Skin of body (tissue), 2 donors: ENCODE results near the gene HTRA3. TPM values are rescaled to one million over a fixed set of nuclear protein-coding genes. Genes with fewer than 3 reads are reported as not detected.

Source experiments
- DNase-seq: peaks from one replicate; lab custom pipeline; 2025; lab: John Stamatoyannopoulos, UW
- total RNA-seq: library from RNA; depleted of rRNA; stranded (reverse); fragments of >200 nt; gene quantifications from one replicate; pipeline ENCODE4 v1.2.3, GENCODE V29; 2014

HTRA3 gene
- total RNA-seq, 1 donor from 2014 or later, result 25.8 TPM

DNA sequence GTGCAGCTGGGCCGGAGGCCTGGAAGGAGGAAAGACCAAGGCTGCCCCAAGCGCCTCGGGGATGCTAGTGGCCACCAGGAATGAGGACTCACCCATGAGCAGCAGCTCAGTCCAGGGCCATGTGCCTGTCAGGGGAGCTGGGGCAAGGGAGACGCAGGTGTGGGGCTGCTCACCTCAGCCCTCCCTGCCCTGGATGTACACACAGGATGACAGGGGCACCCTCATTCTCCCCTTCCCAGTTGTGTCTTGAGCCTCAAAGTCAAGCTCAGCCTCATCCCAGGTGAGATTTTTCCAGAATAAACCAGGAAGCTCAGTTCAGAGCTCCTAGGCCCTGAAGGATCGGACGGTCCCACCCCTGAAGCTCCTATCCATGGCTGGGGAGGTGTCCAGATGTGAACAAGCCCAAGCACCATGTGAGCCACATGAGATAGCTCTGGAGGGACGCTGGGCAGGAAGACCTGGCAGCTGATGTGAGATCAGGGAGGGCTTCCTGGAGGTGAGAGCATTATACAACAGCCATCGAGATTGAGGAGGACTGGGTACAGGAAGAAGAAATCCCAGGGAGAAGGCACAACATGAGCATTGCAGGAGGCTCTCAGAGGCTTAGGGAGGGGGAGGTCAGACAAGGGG lies 23.0 kb downstream of the HTRA3 start:
- no peak for DNase-seq

DNA sequence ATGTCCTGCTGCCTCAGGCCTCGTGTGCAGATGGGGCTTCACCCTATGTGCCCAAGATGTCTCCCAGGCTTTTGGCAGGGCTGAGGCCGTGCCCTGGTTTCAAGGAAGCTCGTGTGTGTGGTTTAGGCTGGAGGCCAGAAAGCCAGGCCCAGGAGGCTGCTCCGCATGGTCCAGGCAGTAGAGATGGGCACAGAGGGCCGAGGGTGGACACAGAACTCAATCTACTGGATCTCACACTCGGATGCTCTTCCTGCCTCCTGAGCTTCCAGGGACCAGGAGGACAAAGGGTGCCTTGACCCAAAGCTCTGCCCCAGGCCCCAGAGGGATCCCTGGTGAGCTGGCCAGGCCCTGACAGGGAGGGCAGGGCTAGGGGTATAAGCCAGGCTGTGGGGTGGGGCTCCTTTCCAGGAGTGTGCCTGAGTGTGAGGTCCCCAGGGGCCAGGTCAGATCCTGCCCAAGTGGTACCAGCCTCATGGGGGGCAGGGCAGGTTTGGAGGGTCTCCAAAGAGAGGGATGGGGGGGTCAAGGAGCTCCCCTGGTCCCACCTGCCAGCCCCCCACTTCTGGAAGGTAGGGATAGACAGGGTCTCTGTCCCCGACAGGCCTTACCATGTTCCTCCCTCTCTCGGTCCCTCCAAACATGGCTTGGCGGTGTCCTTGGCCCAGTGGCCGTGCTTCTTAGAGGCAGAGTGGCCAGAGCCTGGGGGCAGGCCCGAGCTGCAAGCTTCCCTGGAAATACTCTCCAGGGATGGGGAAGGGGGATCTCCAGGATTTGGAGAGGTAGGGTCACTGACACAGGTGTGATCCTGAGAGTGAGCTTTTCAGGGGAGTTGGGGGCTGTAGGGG lies 23.8 kb downstream of the HTRA3 start:
- no peak for DNase-seq

DNA sequence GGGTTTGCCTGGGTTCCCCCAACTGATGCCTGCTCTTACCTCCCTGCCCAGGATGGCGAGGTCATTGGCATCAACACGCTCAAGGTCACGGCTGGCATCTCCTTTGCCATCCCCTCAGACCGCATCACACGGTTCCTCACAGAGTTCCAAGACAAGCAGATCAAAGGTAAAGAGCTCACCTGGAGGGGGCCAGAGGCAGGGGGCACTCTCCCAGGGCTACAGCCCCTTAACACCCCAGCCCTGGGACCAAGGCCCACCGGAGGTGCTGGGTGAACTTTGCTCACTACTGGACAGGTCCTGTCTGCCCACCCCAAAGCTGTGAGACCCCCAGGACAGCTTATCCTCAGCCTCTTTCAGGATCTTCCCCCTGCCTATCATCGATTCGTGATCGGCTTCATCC lies 24.5 kb downstream of the HTRA3 start:
- no peak for DNase-seq

DNA sequence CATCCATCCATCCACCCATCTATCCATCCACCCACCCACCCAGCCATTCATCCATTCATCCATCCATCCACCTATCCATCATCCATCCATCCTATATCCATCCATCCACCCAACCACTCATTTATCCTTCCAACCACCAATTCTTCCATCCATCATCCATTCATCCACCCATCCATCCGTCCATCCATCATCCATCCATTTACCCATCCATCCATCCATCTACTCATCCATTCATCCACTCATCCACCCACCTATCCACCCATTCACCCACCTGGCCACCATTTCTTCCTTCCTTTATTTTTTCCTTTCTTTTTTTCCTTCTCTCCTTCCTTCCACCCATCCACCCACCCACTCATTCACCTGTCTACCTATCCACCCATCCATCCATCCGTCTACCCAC lies 25.2 kb downstream of the HTRA3 start:
- no peak for DNase-seq

DNA sequence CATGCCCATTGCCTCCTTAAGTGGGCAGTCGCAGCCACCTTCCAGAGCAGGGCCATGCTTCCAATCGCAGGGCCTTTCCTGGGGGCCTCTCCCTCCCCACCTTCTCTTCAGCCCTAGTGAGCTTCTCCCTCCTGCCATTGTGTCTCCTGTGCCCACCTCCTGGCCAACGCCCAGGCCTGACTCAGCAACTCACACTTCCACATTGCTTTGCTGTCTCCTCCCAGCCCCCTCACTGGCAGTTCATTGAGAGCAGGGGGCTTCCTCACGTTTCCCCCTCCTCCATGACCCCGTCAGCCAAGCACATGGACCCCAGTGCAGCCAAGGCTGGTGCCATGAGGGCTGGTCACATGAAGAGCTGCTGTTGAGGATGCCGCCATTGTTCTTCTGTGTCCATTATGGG lies 25.9 kb downstream of the HTRA3 start:
- DNase-seq, result no peak

DNA sequence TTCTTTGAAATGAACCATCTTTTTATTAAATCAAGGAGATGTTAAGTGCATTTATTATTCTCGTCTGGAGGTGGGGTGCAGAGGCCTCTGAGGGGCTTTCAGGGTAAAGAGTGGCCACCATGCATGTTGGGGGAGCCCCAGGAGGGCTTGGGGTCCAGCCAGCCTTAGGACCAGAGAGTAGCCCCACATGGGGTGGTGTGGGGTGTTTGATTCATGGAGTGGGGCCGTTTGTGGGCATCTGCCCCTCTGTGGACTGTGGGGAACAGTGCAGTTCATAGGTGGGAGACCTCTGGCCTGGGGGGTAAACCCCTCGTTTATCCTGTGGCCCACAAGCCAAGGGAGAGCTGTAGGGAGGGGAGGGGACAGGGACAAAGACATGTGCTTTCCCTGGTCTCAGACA lies 26.9 kb downstream of the HTRA3 start:
- no peak for DNase-seq

DNA sequence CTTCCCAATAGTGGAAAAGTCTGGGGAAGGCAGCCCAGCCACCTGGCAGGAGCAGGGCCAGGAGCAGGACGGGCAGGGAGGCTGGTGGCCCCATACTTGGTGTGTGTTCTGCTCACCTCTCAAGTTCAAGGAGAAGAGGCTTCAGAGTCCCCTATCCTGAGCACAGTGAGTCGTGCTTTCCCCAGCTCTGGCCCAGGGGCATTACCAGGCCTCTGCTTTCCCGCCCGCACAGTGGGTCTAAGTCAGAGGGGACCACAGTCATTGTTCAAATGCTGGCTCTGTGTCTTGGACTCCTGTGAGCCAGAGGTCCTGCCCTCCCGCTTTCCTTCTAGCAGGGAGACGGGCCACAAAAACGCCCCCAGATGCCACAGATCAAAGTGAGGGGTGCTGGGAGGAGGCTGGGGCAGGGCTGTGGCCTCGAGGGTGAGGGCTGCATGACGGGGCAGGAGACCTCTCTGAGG lies 27.6 kb downstream of the HTRA3 start:
- DNase-seq, result no peak

DNA sequence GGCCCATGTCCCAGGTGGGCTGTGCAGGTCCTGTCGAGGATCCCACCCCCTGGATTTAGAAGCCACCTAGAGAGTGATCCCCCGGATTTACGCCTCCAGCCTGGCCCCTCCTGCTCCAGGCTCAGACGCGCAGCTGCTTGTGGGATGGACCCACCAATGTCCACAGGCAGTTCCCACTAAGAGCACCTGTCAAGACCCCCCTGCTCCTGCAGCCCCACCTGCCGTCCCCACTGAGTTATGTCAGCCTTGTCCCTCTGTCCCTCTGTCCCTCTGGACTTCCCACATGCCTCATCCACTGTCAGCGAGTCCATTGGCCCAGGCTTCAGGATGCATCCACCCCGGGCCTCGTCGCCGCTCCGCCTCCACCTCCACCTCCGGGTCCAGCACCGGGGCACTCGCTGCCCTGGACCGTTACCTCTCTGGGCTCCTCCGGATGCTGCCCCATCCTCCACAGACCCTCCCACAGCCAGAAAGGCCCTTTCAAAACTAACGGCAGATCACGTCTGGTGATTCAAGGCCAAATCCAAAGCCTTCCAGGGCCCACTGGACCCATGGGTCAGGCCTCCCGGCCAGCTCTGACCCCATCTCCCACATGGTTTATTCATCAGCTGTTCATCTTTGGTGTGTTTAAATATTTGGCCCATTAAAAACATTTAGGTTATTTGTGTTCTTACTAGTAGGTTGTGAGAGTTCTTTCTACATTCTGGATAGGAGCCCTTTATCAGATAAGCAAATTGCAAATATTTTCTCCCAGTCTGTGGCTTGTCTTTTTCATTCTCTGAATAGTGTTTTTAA lies 28.3 kb downstream of the HTRA3 start:
- no peak for DNase-seq

DNA sequence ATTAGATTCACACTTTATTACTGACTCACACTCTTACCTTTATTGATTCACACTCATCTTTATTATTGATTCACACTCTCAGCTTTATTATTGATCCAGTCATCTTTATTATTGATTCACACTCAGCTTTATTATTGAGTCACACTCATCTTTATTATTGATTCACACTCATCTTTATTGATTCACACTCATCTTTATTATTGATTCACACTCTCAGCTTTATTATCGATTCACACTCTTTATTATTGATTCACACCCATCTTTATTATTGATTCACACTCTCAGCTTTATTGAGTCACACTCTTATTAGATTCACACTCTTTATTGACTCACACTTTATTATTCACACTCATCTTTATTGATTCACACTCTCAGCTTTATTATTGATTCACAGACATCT lies 31.3 kb downstream of the HTRA3 start:
- no peak for DNase-seq

DNA sequence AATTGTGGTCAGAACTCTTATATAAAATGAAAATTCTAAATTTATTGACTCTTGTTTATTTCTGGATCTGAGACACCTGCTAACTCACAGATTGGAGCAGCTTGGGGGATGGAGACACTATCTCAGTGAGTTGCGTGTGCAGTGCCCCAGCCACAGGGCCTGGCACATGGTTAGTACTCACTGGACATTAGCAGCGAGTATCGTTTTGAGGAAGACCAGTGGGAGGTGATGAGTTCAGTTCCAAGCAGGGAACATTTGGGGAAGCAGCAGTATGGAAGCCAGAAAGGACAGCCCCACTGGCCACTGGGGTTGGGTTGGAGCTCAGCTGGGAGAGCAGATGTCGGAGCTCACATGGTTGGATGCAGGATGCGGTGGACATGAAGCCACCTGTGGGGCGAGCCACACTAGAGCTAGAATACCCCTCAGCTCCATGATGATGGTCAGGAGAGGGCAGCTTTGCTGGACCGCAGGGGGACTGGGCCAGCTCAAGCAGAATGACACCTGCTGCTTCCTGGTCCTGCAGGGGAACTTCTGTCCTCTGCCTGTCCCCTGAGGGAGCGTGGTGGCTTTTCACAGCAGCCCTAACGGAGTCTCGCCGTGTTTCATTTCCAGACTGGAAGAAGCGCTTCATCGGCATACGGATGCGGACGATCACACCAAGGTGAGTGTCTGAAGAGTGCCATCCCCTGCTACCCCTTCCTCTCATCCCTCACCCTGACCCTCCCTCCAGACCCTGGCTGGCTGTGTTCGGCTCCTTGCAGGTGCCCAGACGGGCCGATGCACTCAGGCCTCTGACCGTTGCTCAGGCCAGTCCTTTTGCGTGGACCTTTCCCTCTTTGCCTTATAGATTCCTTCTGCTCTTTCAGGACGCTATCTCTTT lies 32.5 kb downstream of the HTRA3 start:
- no peak for DNase-seq

DNA sequence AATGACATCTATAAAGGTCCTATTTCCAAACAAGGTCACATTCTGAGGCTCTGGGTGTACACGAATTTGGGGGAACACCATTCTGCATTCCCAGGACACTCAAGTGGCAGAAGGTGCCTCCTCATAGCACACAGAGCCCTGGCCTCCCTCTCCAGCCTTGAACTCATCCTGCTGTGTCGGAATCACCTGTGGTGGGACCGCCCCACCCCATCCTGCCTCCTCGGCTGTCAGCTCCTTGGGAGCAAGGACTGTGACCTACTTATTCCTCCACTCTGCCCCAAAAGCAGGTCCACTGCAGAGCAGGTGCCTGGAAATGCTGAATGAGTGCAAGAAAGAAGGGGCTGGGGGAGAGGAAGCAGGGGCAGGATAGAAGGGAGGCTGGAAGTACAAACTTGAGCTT lies 33.5 kb downstream of the HTRA3 start:
- no peak for DNase-seq

DNA sequence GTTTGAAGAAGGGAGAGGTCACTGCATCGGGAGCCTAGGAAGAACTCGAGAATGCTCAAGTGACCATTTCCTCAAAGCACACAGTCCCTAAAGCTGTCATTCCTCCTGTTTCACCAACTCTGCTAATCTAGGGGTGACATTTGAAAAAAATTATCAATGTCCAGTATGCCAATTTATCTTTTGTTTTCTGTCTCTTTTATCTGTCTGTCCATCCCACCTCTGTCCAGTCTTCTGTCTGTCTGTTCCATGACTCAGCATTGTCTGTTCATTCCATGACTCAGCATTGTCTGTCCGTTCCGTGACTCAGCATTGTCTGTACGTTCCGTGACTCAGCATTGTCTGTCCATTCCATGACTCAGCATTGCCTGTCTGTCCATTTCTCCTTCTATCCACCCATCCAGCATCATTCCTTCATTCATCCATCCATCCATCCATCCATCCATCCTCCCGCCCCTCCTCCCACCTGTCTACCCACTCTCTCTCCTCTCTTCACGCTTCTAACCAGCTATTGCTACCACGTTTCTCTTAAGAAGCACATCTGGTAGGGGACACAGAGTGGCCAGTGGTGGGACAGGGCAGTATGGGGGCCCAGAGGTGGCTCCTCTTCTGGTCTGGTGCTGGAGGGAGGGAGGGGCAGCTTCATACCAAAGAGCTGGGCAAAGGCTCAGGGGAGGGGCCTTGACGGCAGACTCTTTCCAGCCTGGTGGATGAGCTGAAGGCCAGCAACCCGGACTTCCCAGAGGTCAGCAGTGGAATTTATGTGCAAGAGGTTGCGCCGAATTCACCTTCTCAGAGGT lies 34.1 kb downstream of the HTRA3 start:
- DNase-seq, result peak; percentile 14

DNA sequence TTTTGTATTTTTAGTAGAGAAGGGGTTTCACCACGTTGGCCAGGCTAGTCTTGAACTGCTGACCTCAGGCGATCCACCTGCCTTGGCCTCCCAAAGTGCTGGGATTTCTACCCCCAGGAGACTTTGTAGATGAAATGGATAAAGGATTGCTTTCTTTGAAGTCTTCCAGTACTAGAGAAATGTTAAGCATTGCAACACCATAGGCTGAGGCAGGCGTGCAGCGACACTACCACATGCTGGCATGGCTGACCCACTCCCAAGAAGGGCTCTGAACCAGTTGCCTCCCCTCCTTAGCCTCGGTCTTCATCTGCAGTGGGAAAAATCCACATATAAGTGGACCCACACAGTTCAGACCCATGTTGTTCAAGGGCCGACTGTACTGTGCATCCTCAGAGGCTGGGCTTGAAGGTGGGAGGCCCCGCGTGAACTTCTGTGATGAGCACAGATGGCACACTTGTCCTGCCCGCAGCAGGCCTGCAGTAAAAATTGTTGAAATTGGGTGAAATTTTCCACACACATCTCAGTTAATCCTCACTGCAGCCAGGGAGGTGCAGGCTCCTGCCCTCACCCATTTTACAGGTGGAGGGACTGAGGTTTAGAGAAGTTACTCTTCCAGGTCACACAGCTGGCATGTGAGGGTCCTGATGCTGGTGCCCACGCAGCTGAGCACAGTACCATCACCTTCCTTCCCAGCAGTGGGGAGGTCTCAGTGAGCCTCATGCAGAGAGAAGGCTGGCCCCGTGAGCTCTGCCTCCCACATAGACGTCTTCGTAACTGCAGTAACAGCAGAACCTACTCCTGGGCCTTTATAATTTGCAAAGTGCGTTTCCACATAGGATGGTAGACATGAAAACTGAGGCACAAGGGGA lies 35.5 kb downstream of the HTRA3 start:
- no peak for DNase-seq

DNA sequence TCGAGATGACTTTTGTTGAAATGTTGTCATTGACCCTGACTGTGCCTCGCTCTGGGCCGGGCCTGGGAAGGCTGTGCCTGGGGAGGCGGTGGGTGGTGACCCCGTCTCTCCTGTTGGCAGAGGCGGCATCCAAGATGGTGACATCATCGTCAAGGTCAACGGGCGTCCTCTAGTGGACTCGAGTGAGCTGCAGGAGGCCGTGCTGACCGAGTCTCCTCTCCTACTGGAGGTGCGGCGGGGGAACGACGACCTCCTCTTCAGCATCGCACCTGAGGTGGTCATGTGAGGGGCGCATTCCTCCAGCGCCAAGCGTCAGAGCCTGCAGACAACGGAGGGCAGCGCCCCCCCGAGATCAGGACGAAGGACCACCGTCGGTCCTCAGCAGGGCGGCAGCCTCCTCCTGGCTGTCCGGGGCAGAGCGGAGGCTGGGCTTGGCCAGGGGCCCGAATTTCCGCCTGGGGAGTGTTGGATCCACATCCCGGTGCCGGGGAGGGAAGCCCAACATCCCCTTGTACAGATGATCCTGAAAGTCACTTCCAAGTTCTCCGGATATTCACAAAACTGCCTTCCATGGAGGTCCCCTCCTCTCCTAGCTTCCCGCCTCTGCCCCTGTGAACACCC lies 36.4 kb downstream of the HTRA3 start:
- no peak for DNase-seq

DNA sequence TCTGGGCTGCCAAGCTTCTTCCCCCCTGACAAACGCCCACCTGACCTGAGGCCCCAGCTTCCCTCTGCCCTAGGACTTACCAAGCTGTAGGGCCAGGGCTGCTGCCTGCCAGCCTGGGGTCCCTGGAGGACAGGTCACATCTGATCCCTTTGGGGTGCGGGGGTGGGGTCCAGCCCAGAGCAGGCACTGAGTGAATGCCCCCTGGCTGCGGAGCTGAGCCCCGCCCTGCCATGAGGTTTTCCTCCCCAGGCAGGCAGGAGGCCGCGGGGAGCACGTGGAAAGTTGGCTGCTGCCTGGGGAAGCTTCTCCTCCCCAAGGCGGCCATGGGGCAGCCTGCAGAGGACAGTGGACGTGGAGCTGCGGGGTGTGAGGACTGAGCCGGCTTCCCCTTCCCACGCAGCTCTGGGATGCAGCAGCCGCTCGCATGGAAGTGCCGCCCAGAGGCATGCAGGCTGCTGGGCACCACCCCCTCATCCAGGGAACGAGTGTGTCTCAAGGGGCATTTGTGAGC lies 37.0 kb downstream of the HTRA3 start:
- no peak for DNase-seq

DNA sequence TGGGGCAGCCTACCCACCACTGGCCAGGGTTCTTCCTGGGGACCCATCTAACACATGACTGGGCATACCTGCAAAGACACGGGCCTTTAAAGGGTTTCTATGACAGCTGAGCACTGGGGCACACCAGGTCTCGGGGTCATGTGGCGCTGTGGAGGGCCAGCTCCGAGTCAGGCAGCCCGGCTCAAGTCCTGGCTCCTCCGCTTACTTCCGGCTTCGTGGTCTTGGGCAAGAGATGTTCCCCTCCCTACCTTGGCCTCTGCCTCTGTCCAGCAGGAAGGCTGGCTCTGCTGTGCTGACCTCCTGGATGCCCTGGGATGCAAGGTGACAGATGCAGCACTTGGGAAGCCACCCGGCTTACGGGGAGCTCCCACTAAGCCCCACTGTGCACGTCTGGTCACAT lies 37.6 kb downstream of the HTRA3 start:
- DNase-seq, result no peak

DNA sequence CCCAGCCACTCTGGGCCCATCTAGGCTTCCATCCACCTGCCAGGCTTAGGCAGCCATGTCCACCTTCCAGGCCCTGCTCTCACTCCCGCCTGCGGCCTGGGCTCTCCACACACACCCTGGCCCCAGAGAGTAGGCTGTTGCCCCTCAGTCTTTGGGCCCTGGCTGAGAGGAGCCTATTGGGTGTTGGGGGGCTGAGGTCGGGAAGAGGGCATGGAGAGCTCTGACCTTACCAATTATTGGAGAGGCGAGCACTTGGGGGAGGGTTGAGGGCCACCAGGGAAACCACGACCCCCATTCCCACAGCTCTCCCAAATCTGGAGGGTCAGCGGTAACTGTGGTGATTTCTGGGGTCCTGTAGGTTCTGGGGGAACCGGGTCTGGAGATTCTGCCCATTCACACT lies 38.2 kb downstream of the HTRA3 start:
- DNase-seq, result no peak

DNA sequence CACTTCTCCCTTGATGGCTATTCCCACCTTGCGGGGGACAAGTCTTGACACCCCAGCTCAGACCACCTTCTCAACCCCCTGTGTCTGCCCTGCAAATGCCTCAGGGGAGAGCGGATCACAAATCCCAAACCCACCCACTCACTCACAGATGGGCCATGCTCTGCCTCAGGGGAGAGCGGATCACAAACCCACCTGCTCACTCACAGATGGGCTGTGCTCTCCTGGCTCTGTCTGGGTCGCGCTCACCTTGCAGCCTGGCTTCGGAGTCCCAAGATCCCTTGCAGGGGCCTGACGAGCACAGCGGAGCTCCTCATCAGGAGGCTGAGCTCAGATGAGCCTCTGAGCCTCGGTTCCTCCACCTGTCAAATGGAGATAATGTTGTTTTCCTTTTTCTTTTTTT lies 38.6 kb downstream of the HTRA3 start:
- no peak for DNase-seq
